ENCODE measurements around the gene GPANK1.

DNA sequence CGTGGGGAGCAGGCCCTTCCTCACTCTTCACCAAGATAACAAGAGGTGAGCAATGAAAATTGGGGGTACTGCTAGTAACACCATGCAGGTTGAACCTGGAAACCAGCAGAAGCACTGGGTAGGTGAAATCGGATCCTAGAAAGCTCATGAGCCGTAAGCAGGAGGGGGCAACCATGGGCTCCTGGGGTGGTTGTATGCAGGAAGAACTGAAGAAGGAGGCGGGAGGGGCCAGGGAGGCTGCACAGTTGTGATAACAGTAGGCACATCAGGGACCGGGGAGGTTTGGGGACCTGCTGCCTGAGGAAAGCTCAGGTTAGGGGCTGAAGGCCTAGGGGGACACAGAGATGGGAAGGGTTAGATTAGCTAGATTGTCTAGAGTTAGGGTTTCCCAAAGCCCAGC lies 21.7 kb upstream of the GPANK1 start:
- TF ChIP-seq GATA2 (IDR thresholded peaks at IDR 0.05; ENCODE audit: low read depth, low read length) (no peak), GATA3 (IDR thresholded peaks at IDR 0.05; ENCODE audit: low read depth, low read length) (no peak)
